Stimulated activated CD4-positive, alpha-beta T cell treated with anti-CD3 and anti-CD28 coated beads, TNF-alpha, amount 100 ng/mL, for 4 hours (primary cell): ENCODE results near the gene TMTC1.

Experiments
- DNase-seq, 3 experiments: peaks; one replicate each; pipeline ENCODE4 v3.0.0-alpha.2; 2020; ENCODE audit warnings: low read depth in 3 of 3

TMTC1 gene

DNA sequence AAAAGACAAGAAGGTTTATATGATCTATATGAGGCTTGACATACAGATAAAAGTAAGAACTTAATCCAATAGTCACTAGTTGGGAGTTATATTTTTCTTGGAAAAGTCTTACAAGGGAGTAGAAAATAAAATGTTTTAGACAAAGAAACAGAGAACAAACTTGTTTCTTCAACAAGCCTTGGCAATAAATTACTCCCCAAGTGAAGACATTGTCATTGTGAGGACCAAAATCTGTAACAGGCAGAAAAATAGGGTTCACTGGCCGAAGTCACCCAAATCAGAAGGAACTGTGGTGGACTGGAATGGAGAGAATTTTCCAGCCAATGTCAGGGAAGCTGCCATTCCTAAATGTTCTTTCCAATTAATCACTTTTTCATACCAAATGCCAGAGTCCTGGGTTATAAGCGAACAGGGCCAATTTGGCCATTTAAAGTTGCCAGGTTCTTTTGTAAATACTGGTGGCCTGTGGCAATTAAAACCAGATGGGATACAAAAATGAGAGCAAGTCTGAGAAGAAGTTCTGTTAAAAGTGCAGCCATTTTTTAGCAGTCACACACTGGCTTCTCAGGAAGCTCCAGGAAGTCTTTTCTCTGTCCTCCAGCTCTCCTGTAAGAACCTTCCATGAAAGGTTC, 168.9 kb downstream of the TMTC1 start:
- DNase-seq: no peak

- no peak for DNase-seq
These were observed 170.8 kb downstream of the TMTC1 start for GRCh38 chr12:29612912-29613311.

GRCh38 chr12:29611906-29612305, 171.8 kb downstream of the TMTC1 start:
- DNase-seq: no peak

DNA sequence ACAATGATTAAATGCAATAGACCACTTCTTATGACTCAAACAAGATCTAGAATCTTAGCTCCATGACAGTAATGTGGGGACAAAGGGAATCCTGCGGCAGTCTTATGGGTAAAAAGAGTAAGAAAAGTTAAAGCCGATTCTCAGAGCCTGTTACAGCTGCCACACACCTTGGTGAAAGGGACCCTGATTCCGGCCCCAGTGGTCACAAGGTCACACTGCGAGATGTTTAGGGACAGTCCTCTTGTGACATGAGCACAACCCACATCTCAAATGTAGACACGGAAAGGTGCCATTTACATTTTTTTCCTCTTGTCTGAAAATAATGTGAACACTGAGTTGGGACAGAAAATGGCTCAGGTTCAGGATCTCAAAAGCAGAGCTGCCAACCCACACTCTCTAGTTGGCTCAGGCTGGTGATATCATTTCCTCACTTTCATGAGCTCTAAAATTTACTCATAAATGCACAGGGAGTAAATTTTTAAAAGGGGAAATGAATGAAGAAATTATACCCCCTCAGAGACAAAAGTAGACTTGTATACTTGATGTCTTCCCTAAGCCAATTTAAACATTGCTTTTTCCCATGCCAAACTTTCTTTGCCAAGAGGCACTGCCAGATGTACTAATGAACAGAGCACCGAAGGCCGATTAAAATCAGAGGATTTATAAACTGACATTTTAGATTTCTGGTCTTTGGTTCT, 173.1 kb downstream of the TMTC1 start:
- no peak for DNase-seq

DNA sequence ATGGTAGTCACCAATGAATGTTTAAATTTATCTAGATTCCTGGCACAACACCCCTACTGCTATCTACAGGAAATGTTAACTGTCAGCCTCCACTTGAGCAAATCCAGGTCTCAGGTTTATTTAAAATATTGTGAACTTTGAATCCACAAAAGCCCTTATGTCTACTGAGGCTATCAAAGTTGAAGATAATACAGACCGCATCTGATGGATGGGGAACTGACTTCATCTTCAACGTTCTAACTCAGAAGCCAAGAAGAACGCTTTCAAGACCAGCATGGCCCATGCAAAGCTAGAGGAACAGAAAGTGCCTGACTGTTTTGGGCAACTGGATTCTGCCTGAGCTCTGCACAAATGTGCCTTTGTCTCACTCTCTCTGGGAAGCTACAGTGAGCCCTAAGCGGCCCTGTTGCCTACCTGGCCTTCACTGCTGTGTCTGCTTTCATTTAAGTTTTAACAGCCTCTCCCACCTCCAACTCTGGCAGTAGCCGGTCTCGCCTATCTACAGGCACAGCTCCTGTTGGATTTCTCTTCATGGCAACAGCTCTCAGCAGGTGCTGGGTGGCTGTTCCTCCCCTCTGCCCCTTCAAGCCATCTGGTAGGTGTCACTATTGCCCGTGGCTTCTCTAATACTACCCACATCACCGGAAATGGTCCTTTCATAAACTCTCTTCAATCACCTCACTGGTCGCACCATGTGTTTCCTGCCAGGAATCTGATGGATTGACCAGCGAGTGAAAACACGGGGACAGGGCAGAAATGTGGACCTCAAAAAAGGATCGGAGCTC, 174.1 kb downstream of the TMTC1 start:
- no peak for DNase-seq

DNA sequence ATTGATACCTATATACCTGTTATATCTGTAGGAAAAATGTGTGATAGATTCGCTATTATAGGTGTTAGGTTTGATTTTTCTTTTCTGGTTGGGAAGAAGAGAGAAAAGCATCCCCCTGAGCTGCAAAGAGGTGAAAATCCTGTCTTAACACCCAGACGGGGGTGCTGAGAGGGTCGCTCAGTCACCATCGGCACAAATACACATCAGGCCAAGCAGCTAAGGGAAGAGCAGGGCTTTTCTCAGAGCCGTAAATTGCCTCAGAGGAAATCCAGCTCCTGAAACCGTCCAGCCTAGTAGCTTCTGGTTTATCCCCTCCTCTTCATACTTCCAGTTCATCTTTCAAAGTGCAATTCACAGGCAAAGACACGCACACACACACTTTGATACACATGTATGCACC, 175.2 kb downstream of the TMTC1 start:
- no peak for DNase-seq

GRCh38 chr12:29599381-29599780, 184.4 kb downstream of the TMTC1 start:
- DNase-seq: no peak

DNA sequence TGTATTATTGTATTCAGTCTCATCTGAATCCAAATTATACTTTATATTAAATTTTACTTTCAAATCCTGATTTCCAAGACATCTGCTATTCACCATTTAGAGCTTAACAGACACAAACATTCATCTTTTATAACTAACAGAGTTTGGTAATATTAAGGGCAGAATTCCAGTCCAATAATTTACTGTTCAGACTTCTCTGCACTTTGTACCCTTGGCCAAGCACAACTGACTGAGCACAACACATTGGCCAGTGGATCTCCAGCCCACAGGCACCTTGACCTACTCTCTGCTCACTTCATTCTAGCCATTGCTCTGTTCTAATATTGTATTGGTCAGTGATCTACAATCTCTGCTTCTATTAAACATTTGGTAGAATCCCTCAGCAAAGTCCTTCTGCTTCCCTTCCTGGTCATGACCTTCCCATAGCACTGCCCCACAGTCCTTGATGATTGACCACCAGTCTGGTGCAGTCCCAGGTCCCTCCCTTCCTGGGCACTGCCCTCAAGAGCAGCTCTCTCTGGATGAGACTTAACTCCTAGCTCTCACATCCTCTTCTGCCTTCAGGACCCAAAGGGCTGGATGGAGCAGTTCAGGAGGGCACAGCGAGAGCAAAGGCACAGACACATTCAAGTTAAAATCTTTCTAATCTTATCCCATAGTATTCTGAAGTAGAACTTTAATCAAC, 188.5 kb downstream of the TMTC1 start:
- DNase-seq: no peak

DNA sequence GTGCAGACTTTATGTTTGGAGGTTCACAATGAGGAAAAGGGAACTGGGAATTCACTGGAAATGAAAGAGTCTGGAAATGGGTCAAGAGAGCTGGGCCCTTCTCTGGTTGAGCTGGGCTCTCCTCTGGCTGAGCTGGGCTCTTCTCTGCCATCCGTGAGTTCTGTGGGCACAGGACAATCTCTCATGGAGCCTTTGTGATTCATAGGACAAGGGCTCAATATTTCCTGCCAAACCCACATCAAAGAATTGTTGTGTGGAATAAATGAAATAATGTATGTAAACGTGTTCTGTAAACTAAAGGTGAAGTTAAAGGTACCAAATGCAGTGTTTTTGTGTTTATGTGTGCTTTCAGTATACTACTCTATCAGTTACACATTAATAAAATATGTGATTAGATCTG, 190.7 kb downstream of the TMTC1 start:
- no peak for DNase-seq

DNA sequence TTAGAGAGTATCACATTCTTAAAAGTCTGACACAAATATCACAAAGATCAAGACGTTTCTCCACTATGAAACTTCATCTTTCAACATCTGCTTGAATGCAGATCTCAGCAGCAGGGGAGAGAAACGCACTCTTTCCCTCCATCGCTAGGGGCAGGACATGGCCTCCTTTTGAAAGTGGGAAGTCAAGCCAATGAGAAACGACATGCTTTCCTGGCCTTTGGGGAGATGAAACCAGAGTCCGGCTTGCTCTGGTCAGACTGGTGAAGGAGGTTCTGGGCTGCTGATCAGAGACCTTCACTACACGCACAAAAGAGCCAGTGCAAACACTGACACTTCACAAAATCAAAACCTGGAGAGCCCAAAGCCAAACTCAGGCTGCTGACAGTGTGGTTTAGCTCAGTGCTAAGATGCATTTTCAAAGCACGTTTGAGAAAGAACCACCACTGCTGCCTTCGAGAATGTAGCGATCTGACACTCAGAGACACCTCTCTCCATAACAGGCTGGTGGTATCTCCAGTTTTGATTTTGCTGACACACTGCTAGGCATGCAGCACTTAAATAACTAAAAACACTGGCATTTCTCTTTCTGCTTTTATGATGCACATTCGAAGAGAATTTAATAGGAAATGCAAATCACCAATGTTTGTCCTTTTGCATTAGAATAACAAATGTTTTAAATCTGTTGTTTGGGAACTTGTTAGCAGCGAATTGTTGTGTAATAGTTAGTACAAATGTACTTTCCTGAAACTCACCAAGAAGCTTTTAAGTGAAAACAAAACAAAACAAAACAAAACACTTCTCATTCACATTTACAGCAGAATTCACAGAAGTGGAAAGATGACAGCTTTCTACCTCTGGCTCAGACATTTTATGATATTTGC, 192.4 kb downstream of the TMTC1 start:
- no peak for DNase-seq

DNA sequence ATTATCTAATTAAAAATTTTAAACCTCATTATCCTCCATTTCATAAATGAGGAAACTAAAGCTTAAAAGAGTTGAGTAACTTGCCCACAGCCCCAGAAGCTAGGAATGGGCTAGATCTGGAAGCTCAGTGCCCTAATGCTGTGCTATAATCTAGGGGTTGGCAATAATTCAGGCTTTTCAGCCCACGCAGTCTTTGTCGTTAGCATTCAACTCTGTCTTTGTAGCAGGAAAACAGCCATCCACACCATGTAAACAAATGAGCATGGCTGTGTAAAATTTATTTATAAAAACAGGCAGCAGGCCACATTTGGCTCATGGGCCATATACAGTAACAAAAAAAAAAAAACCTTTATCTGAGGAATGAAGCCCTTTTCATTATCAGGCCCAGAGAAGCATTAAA, 193.9 kb downstream of the TMTC1 start:
- no peak for DNase-seq

GRCh38 chr12:29589286-29589820, 194.4 kb downstream of the TMTC1 start:
- no peak for DNase-seq

DNA sequence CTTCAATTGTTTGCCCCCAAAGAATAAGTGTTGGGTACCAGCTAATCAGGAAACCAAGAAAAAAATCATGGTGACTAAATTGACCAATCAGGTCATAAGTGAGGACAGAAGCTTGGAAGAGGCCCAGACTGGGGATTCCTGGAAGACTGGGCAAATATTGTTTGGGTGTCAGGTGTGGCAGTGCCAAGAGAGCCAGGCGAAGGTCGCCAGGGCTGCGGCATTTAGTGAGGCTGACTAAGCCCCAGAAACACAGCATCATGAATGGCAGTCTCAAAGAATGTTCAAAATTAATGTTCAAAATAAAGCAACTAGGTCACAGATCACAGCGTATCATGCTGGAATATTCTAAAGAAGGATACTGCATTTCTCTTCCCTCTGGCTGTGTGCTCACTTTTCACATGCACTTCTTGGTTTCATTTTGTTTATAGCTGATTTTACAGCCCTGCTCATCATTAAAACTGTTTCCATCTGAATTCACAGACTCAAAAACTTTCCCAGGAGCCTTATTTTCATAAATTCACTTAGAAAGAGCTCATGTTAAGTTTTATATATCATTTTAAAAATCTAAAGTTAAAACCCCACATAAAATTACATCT, 201.0 kb downstream of the TMTC1 start:
- DNase-seq: no peak

DNA sequence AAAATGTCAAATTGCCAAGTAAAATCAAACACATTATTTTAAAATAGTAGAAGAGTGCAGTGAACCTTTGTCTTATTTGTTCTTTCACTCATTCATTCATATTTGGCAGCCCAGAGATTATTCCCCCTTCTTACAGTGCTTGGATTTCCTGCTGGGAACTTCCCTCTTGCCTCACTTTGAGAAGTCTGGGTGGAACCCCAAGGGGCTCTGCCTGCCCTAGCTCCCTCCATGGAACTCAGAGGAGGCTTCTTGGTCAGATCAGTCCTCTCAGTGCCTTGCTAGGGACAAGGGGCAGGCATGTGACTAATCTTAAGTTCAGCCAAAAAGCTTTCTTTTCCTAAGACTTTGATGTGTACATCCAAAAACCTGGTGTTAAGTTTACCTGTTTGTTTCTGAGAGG, 201.6 kb downstream of the TMTC1 start:
- no peak for DNase-seq

DNA sequence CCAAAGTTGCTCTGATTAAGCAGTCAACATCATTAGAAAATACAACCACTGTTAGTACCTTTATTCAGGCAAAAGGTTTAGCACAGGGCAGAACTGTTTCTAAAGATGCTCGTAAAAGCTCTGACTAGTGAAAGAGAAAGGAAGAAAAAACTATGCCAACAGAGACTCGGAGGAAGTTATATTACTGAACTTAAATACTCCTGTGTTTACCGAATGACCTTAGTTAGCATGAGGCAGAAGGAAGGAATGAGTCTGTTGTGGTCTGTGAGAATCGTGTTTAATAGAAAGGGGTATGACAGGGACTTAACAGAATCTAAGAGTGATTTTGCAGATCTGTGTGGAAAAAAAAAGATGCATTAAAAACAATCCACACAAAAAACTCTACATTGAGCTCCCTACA, 202.1 kb downstream of the TMTC1 start:
- no peak for DNase-seq

- no peak for DNase-seq
These were observed 202.8 kb downstream of the TMTC1 start for GRCh38 chr12:29580971-29581370.

DNA sequence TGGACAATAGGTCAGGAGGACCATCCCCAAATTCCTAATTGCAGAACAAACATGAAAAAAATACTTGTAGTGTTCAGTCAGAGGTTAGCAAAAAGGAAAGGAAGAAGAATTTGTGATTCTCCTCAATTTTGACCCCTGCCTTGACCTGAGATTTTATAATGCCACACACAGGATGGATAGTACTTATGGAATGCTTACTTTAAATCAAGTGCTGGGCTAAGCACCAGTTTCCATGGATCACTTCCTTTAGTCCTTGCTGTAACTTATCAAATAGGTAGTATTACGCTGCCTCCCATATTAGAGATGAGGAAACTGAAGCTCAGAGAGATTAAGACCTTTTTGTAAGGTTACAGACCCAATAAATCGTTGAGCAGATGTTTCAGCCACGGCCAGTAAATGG, 205.0 kb downstream of the TMTC1 start:
- DNase-seq: no peak

GRCh38 chr12:29578070-29578469, 205.7 kb downstream of the TMTC1 start:
- no peak for DNase-seq

- DNase-seq: no peak
These were observed 209.2 kb downstream of the TMTC1 start for GRCh38 chr12:29574500-29574899.

DNA sequence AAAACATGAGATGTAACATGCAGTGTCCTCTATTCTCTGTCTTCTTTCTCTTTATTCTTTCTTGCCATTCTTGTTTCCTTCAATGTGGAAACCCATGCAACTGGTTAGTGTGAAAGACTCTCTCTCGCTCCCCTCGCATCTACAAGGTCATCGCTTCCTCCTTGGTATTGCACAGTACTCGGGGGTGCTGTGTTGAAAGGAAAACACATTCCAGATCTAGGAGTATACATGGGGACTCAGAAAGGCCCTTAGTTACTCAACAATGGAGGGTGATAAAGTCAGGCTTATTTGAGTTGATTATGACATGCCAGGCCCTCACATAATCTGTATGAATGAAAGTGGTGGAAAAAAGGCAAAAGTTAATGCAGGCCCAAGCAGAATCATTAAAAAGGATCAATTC, 210.8 kb downstream of the TMTC1 start:
- DNase-seq: no peak

DNA sequence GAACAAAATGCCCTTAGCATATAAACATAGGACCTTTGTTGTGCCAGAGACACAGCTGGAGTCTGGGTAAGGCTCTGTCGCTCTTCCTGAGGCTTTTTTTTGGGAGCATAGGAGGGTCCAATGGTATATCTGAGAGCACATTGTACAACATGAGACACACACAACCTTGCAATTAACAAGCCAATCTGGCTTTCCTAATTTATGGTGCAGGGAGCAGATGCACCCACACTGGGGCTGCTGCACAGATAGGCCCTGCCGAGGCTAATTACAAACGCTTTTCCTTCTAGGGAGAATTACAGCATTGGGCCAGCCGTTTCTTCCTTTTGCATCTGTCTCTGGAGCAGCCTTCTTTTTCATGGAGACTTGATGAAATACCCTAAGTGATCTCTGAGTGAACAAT, 211.3 kb downstream of the TMTC1 start:
- no peak for DNase-seq
